Hematopoietic multipotent progenitor cell treated with erythropoietin and hydrocortisone succinate and interleukin-3 and kit ligand, for 6 days (in vitro differentiated cells): ENCODE data around the gene GPR132.

ENCODE experiments used
- DNase-seq: peaks from one replicate; pipeline ENCODE4 v3.0.0-alpha.2; 2015

GPR132 gene

DNA sequence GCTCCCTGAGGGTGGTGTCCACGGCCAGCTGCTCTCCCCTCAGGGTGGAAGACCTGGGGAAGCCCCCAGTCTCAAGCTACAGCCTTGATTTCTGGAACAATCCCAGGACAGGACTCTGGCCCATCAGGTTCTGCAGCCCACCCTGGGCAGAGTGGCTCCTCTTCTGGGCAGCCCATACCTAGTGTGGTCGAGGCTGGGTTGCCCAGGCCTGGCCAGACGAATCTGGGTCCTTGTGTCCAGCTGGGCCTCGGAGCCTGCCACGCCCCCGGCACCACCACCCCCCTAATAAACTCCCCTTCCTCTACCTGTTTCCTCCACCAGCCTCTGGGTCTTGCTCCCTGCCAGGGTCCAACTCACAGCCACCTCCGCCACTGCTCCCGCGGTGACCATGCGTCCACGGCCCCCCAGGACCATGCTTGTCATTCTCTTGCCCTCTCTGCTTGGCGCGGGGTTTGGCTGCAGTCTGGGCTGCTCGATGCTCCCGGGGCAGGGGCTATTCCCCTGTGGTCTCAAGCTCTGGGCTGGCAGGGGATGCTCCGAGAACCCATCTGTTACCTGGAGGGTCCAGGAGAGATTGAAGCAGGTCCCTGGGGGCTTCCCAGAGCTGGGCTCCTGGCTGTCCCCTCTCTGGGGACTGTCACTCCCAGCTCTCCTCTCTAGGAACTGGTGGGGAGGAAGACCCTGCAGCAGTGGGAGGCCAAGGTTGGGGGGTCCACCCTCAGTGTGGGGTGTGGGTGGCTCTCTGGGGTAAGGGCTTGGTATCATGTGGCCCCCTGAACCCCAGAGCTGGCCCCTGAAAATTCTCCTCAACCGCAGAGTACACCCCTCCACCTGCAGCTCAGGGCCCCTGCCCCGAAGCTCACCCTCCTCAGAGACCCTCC is 8.7 kb upstream of the GPR132 start:
- DNase-seq, result no peak

DNA sequence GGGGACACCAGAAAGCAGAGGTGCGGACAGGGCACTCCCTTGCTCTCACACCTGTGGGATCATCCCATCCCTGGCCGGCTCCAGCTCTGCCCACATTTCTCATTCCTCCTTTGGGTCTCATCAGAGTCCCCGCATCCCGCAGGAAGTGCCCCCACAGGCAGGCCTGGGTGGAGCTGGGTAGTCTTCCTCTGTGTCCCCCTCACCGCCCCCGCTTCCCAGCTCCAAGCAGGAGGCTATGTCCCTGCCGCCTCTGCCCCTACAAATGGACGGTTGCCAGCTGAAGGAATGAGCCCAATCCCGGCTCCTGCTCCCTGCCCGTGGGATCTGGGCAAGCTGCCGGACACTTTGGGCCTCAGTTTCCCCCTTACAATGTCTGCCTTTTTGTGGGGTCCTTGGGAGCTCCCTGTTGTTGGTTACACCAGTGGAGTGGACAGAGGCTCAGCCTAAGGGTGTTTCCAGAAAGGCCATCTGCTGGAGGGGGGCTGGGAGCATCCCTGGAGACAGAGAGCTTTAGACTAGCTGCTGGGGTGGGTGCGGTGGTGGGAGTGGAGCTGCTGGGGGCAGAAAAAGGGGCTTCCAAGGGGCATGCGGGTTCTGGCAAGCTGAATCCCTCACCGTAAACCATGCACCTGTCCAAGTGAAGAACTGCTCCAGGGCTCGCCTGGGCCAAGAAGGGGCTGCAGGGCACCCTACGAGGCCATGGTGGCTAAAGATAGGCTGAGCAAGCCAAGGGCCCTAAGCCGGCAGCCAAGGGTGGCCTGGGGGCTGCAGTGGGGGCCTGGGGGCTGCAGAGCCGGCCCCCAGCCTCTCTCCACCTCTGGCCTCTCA is 7.9 kb upstream of the GPR132 start:
- DNase-seq, result no peak

DNA sequence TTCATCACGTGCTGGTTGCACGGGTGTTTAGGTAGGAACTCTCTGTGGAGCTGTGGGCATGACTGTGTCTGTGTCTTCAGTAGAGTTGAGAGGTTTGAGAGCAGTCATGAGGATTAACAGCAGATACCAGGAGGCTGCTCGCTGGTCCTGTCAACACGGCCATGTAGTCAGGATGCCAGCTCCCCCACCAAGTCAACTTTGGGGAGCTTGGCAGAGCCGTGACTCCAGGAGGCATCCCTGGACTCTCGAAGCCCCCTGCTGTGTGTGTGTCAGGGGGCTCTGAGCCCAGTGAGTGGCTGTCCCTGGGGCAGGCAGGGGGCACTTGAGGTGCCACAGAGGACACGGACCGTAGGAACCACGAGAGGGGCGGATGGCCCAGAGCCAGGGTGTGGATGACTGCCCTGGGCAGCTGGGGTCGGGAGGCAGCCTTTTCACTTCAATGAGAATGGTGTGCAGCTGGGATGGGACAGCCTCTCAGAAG is 7.2 kb upstream of the GPR132 start:
- no peak for DNase-seq

GRCh38 chr14:105071942-105072341 is 6.7 kb upstream of the GPR132 start:
- DNase-seq, result no peak

- no peak for DNase-seq
Measured at GRCh38 chr14:105071326-105071725, 6.1 kb upstream of the GPR132 start.

GRCh38 chr14:105070760-105071137 is 5.5 kb upstream of the GPR132 start:
- DNase-seq, result no peak

- no peak for DNase-seq
Measured at GRCh38 chr14:105069871-105070759, 4.9 kb upstream of the GPR132 start.

DNA sequence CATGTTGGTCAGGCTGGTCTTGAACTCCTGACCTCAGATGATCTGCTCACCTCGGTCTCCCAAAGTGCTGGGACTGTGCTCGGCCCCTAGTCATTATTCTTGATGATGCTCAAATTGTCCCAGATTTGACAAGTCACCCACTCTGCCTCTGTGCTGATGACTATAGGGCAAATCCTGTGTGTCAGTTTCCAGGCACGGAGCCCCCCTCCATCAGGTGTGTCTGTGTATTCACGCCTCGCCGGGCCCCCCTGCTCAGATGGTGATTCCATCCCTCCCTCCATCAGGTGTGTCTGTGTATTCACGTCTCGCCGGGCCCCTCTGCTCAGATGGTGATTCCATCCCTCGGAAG is 4.3 kb upstream of the GPR132 start:
- no peak for DNase-seq

DNA sequence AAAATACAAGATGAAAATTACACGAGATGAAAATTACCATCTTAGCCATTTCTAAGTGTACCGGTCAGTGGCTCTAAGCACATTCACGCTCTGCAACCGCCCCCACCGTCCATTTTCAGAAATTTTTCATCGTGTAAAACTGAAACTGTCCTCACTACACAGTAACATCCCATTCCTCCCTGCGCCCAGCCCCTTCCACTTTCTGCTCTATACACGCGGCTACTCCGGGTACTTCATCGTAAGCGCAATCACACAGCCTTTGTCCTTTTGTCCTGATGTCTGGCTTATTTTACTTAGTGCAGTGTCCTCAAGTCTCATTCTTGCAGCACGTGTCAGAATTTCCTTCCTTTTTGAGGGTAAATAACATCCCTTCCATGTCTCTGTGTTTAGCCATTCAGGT is 3.6 kb upstream of the GPR132 start:
- DNase-seq, result no peak

- DNase-seq, result no peak
Measured at GRCh38 chr14:105067969-105068301, 2.7 kb upstream of the GPR132 start.

GRCh38 chr14:105067140-105067968 is 2.1 kb upstream of the GPR132 start:
- no peak for DNase-seq

DNA sequence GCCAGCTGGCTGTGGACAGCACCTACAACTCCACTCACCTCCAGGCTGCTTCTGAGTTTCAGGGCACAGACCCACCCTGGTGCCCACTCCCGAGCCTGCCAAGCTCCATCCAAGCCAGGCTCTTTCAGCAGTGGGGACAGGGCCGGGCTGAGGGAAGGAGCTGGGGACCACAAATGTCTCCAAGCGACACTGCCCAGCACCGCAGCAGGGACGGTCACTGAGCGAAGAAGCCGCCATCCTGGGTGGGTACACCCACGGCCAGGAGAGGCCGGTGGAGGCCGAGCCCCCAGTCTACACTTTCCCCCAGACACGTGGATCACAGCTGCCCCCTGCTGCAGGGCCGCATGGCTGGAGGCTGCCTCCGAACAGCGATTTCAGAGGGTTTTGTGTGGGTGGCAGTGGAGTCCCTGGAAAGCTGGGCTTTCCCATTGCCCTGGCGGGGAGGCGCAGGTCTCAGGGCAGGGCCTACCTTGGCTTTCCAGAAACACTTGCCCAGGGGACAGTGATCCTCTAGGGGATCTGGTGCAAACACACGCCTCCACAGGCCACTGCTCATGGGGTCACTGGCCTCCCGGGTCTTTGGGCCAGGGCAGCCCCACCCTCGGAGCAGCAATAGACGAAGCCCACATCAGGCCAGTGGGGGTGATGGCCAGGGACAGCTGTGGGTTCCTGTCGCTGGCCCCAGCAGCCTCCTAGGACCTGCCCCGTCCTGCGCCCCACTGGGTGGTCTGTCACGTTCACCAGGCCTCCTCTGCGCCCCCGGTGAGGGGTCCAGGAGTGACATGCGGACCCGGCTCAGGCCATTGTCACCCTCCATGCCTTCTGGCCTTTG is 1.2 kb upstream of the GPR132 start:
- no peak for DNase-seq

- peak; percentile 81 for DNase-seq
Measured at GRCh38 chr14:105064721-105065143, 498 bp downstream of the GPR132 start.

DNA sequence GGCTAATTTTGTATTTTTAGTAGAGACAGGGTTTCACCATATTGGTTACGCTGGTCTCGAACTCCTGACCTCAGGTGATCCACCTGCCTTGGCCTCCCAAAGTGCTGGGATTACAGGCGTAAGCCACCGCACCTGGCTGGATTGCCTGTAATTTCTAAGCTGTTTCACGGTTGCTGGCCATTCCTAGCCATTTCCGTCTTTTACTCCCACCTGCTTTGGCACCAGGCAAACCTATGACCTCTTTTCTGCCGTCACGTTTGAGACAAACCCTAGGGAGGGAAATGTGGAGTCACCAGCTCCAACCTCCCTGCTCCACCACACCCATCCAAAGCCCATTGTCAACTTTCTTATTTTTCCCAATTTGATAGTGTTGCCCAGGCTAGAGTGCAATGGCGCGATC is 1.2 kb downstream of the GPR132 start:
- DNase-seq, result no peak

GRCh38 chr14:105063506-105063905 is 1.7 kb downstream of the GPR132 start:
- peak; percentile 56 for DNase-seq

DNA sequence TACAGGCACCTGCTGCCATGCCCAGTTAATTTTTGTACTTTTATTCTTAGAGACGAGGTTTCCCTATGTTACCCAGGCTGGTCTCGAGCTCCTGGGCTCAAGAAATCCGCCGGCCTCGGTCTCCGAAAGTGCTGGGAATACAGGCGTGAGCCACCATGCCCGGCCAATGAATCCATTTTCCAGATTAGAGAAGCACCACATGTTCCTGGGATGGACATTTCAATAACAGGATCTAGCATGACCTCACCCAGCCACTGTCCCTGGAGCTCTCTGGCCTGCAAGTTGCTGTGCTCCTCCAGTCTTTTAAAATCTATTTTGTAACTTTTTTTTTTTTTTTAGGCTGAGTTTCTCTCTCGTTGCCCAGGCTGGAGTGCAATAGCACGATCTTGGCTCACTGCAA is 2.2 kb downstream of the GPR132 start:
- no peak for DNase-seq

GRCh38 chr14:105062048-105062433 is 3.2 kb downstream of the GPR132 start:
- DNase-seq, result no peak

DNA sequence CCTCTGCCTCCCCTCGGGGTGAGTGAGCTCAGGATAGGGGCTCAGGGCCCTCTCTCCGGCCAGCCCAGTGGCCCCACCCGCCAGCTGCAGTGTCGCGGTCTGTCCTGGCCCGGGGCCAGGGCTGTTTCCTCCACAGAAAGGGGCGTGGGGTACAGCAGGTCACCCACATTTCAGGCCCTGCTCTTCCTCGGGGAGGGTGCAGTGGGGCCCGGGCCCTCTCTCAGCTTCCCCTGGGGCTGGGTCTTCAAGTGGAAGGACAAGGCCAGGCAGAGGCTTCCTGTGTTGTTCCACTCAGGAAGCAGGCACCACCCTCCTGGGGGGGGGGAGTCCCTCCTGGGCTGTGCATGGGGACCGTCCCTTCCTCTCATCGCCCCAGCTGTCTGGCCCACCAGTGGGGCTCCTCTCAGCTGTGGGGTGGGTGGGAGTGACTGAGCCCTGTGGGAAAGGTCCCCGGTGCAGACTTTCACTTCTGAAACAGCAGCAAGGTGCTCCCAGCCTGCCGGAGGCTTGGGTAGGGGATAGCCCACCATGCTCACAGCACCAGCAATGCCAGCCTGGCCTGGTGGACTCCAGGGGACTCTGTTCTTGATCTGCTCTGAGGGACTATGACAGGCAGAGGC is 3.7 kb downstream of the GPR132 start:
- DNase-seq, result peak; percentile 81

DNA sequence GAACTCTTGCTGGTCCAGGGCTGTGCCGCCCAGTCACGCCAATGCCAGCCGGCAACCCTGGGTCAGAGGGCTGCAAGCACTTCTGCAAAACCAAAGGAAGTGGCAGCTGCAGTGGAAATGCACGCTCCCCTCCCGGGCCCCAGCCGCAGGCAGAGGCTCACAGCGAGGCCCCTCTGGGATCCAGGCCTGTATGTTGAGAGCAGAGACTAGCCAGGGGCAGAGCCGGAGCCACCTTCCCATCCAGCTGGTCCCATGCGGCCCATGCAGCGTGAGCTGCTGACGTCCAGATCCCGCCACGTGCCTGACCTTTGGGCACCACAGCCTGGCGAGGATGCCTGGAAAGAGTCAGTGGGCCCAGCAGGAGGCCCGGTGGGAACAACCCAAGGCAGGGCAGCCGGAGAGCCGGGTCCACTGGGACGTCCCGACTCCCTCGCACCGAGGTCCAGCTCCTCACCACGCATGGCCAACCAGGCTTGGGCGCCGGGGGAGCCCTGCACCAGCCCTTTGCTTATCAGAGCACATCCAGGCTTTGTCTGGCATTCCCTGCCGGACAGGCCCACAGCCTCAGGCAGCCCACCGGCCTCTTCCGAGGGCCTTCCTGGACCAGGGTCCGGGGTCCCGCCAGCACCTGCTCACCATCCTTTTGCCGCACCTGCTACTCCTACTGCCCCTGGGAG is 4.3 kb downstream of the GPR132 start:
- DNase-seq, result peak; percentile 69

- DNase-seq, result no peak
Measured at GRCh38 chr14:105059925-105060565, 5.2 kb downstream of the GPR132 start.
